ENCODE measurements around the gene SLC9A7.

SLC9A7 gene

GRCh38 chrX:46649421-46650260 is 109.3 kb downstream of the SLC9A7 start:
- no peak for DNase-seq (ENCODE audit: low read depth in 2 of 2)

GRCh38 chrX:46648660-46649059 is 110.3 kb downstream of the SLC9A7 start:
- DNase-seq (ENCODE audit: low read depth in 2 of 2), result no peak

- no peak for DNase-seq (ENCODE audit: low read depth in 2 of 2)
Measured at GRCh38 chrX:46647251-46647650, 111.7 kb downstream of the SLC9A7 start.

GRCh38 chrX:46645614-46646013 is 113.3 kb downstream of the SLC9A7 start:
- no peak for DNase-seq (ENCODE audit: low read depth in 2 of 2)

GRCh38 chrX:46643636-46644035 is 115.3 kb downstream of the SLC9A7 start:
- no peak for DNase-seq (ENCODE audit: low read depth in 2 of 2)

GRCh38 chrX:46642145-46642544 is 116.8 kb downstream of the SLC9A7 start:
- no peak for DNase-seq (ENCODE audit: low read depth in 2 of 2)

GRCh38 chrX:46637938-46638337 is 121.0 kb downstream of the SLC9A7 start:
- no peak for DNase-seq (ENCODE audit: low read depth in 2 of 2)

GRCh38 chrX:46636223-46636622 is 122.7 kb downstream of the SLC9A7 start:
- no peak for DNase-seq (ENCODE audit: low read depth in 2 of 2)

GRCh38 chrX:46635186-46635585 is 123.7 kb downstream of the SLC9A7 start:
- DNase-seq (ENCODE audit: low read depth in 2 of 2), result no peak

GRCh38 chrX:46634577-46634976 is 124.3 kb downstream of the SLC9A7 start:
- no peak for DNase-seq (ENCODE audit: low read depth in 2 of 2)

GRCh38 chrX:46630141-46630540 is 128.8 kb downstream of the SLC9A7 start:
- DNase-seq (ENCODE audit: low read depth in 2 of 2), result no peak

GRCh38 chrX:46628460-46629371 is 130.2 kb downstream of the SLC9A7 start:
- DNase-seq (ENCODE audit: low read depth in 2 of 2), result no peak

- DNase-seq (ENCODE audit: low read depth in 2 of 2), result no peak
Measured at GRCh38 chrX:46627711-46628419, 131.1 kb downstream of the SLC9A7 start.

- no peak for DNase-seq (ENCODE audit: low read depth in 2 of 2)
Measured at GRCh38 chrX:46627062-46627461, 131.9 kb downstream of the SLC9A7 start.

- DNase-seq (ENCODE audit: low read depth in 2 of 2), result no peak
Measured at GRCh38 chrX:46626566-46626965, 132.4 kb downstream of the SLC9A7 start.

GRCh38 chrX:46624090-46624786 is 134.7 kb downstream of the SLC9A7 start:
- no peak for DNase-seq (ENCODE audit: low read depth in 2 of 2)

GRCh38 chrX:46621572-46621971 is 137.3 kb downstream of the SLC9A7 start:
- no peak for DNase-seq (ENCODE audit: low read depth in 2 of 2)

GRCh38 chrX:46620505-46620904 is 138.4 kb downstream of the SLC9A7 start:
- DNase-seq (ENCODE audit: low read depth in 2 of 2), result no peak

- DNase-seq (ENCODE audit: low read depth in 2 of 2), result no peak
Measured at GRCh38 chrX:46618947-46619346, 140.0 kb downstream of the SLC9A7 start.

- no peak for DNase-seq (ENCODE audit: low read depth in 2 of 2)
Measured at GRCh38 chrX:46617906-46618305, 141.0 kb downstream of the SLC9A7 start.

- no peak for DNase-seq (ENCODE audit: low read depth in 2 of 2)
Measured at GRCh38 chrX:46611658-46612362, 147.1 kb downstream of the SLC9A7 start.
